ENCODE data around the gene FAM120A.

The FAM120A gene

GRCh38 chr9:93422977-93423616, 28.4 kb upstream of the FAM120A start:
- no peak overlapping the region for H3K14ac ChIP-seq (ENCODE audit: low read length in 2 of 2)
- no peak overlapping the region for H2BK5ac ChIP-seq (ENCODE audit: low read depth, low read length, poor library complexity, severe bottlenecking)
- no peak overlapping the region for H3K4ac ChIP-seq (ENCODE audit: low read depth in 1 of 2, low read length in 2 of 2)
- DNase-seq = no peak
- H3K27ac ChIP-seq (ENCODE audit: low read length, poor library complexity, severe bottlenecking) = no peak overlapping the region
- no peaks in the 10 kb centered on the region for H3K79me1 ChIP-seq (replicated peaks; ENCODE audit: low read length, poor library complexity, severe bottlenecking)
- no peak overlapping the region for H2BK15ac ChIP-seq (ENCODE audit: low read depth, poor library complexity, severe bottlenecking)
- H3K27me3 ChIP-seq (ENCODE audit: control insufficient read depth in 1 of 2, insufficient read depth in 1 of 2, low read length in 2 of 2) = peaks cover 3 to 6% of the 10 kb centered on the region in 2 experiments
- no peak overlapping the region for H4K8ac ChIP-seq (ENCODE audit: low read length)
- H3K23ac ChIP-seq (ENCODE audit: low read length in 2 of 2) = no peak overlapping the region
- no peak overlapping the region for H2BK12ac ChIP-seq (ENCODE audit: low read length in 2 of 2)
- no peak overlapping the region for H3K4me3 ChIP-seq (ENCODE audit: insufficient read depth in 1 of 2, low read depth in 1 of 2, low read length in 2 of 2)
- H4K91ac ChIP-seq (ENCODE audit: low read length) = no peak overlapping the region
- WGBS = 83% methylated on average over 10 of the region's 10 CpGs
- H3K4me2 ChIP-seq (ENCODE audit: low read length, poor library complexity, severe bottlenecking) = no peak overlapping the region
- no peaks in the 10 kb centered on the region for H3K36me3 ChIP-seq (ENCODE audit: control insufficient read depth in 1 of 2, insufficient read depth in 2 of 2, low read depth in 1 of 2, low read length in 2 of 2)
- peaks cover 15% of the 10 kb centered on the region for H3K9me3 ChIP-seq (ENCODE audit: control insufficient read depth, low read length)
- H3K9ac ChIP-seq (ENCODE audit: low read length) = no peak overlapping the region
- no peaks in the 10 kb centered on the region for H3K4me1 ChIP-seq (ENCODE audit: control insufficient read depth, insufficient read depth, low read depth, low read length)
- H2AFZ ChIP-seq (ENCODE audit: low read depth, low read length) = no peak overlapping the region
- no peak overlapping the region for H2AK5ac ChIP-seq (ENCODE audit: low read length, severe bottlenecking)
- H3K18ac ChIP-seq (ENCODE audit: low read depth in 1 of 2, low read length in 2 of 2) = no peak overlapping the region
- H2BK120ac ChIP-seq (ENCODE audit: low read depth, low read length) = no peak overlapping the region

DNA sequence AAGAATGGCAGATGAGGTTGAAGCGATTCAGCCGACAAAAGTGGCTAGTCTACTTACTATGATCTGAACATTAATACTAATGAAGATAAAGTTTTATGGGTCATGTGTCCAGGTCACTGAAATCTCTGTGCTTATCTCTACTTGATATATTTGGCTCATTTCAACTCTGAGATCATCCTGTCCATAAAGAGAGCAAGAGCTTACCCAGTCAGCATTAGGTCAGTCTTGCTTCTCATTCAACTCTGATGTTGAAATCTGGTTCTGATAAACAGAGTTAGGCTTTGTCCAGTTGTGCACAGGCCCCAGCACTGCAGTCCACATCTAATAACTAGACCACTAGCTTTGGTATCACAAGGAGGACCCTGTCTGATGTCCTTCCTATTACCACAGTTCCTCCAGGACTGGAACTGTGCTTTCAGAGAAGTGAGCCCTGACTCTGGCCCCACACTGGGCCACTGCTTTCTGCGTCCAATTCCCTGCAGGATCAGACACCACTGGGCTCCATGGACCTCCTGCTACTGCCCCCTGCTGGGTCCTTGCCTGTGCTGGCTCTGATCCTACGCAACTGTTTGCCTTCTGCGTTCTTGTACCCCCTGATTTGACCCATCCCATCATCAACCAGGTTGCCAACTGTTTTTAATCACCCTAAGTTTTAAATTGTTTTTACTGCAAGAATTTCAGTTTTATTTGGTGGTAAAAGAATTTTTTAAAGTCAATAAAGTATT, 23.7 kb upstream of the FAM120A start:
- no peak overlapping the region for H3K4ac ChIP-seq (ENCODE audit: low read depth in 1 of 2, low read length in 2 of 2)
- no peak overlapping the region for H2BK120ac ChIP-seq (ENCODE audit: low read depth, low read length)
- H4K91ac ChIP-seq (ENCODE audit: low read length) = no peak overlapping the region
- H2BK12ac ChIP-seq (ENCODE audit: low read length in 2 of 2) = no peak overlapping the region
- no peak for DNase-seq
- no peak overlapping the region for H2AK5ac ChIP-seq (ENCODE audit: low read length, severe bottlenecking)
- no peak overlapping the region for H2BK15ac ChIP-seq (ENCODE audit: low read depth, poor library complexity, severe bottlenecking)
- H3K9me3 ChIP-seq (ENCODE audit: control insufficient read depth, low read length) = no peaks in the 10 kb centered on the region
- no peak overlapping the region for H2BK5ac ChIP-seq (ENCODE audit: low read depth, low read length, poor library complexity, severe bottlenecking)
- H3K27ac ChIP-seq (ENCODE audit: low read length, poor library complexity, severe bottlenecking) = no peak overlapping the region
- no peak overlapping the region for H2AFZ ChIP-seq (ENCODE audit: low read depth, low read length)
- WGBS = 73% methylated on average over 2 of the region's 5 CpGs
- no peak overlapping the region for H3K23ac ChIP-seq (ENCODE audit: low read length in 2 of 2)
- H3K27me3 ChIP-seq (ENCODE audit: control insufficient read depth in 1 of 2, insufficient read depth in 1 of 2, low read length in 2 of 2) = peaks cover 3 to 5% of the 10 kb centered on the region in 2 experiments
- no peak overlapping the region for H3K4me2 ChIP-seq (ENCODE audit: low read length, poor library complexity, severe bottlenecking)
- H3K4me1 ChIP-seq (ENCODE audit: control insufficient read depth, insufficient read depth, low read depth, low read length) = no peaks in the 10 kb centered on the region
- no peak overlapping the region for H4K8ac ChIP-seq (ENCODE audit: low read length)
- no peak overlapping the region for H3K14ac ChIP-seq (ENCODE audit: low read length in 2 of 2)
- H3K4me3 ChIP-seq (ENCODE audit: insufficient read depth in 1 of 2, low read depth in 1 of 2, low read length in 2 of 2) = no peak overlapping the region
- H3K18ac ChIP-seq (ENCODE audit: low read depth in 1 of 2, low read length in 2 of 2) = no peak overlapping the region
- H3K36me3 ChIP-seq (ENCODE audit: control insufficient read depth in 1 of 2, insufficient read depth in 2 of 2, low read depth in 1 of 2, low read length in 2 of 2) = no peaks in the 10 kb centered on the region
- no peak overlapping the region for H3K9ac ChIP-seq (ENCODE audit: low read length)
- no peaks in the 10 kb centered on the region for H3K79me1 ChIP-seq (replicated peaks; ENCODE audit: low read length, poor library complexity, severe bottlenecking)

DNA sequence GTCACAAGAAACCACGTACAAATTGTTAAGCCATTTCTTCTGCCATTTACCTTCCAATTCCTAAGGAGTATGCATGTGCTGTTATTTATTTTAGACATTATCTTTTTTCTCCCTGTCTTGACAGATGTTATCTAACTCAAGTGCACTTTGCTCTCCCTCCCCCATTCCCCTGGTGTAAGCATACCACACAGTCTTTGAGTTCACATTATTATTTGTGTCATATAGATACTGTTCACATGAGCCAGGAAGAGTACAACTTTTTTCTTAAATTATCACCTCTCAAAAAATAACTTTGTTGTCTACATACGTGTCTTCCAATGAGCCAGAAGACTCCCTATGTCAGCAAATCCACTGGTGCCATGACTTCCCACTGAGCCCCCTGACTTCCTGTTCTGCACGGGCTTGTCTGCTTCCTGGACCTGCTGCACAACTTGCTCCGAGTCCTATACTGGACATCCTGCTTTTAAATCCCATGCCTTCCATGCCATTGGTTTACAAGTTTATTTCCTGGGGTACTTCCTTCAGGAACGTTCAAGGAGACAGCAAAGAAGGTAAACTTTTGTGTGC, 19.9 kb upstream of the FAM120A start:
- Histone ChIP-seq H2BK120ac (ENCODE audit: low read depth, low read length) (no peak overlapping the region), H2AFZ (ENCODE audit: low read depth, low read length) (peak overlapping the region; percentile 49), H3K4me2 (ENCODE audit: low read length, poor library complexity, severe bottlenecking) (no peak overlapping the region), H3K23ac (ENCODE audit: low read length in 2 of 2) (no peak overlapping the region), H2BK15ac (ENCODE audit: low read depth, poor library complexity, severe bottlenecking) (no peak overlapping the region), H2BK12ac (ENCODE audit: low read length in 2 of 2) (no peak overlapping the region), H3K18ac (ENCODE audit: low read depth in 1 of 2, low read length in 2 of 2) (no peak overlapping the region), H3K4me1 (ENCODE audit: control insufficient read depth, insufficient read depth, low read depth, low read length) (no peaks in the 10 kb centered on the region), H3K27ac (ENCODE audit: low read length, poor library complexity, severe bottlenecking) (no peak overlapping the region), H3K9ac (ENCODE audit: low read length) (no peak overlapping the region), H2AK5ac (ENCODE audit: low read length, severe bottlenecking) (no peak overlapping the region), H3K4ac (ENCODE audit: low read depth in 1 of 2, low read length in 2 of 2) (no peak overlapping the region), H2BK5ac (ENCODE audit: low read depth, low read length, poor library complexity, severe bottlenecking) (no peak overlapping the region), H3K36me3 (ENCODE audit: control insufficient read depth in 1 of 2, insufficient read depth in 2 of 2, low read depth in 1 of 2, low read length in 2 of 2) (no peaks in the 10 kb centered on the region), H4K91ac (ENCODE audit: low read length) (no peak overlapping the region), H3K4me3 (ENCODE audit: insufficient read depth in 1 of 2, low read depth in 1 of 2, low read length in 2 of 2) (no peak overlapping the region), H3K9me3 (ENCODE audit: control insufficient read depth, low read length) (no peaks in the 10 kb centered on the region), H4K8ac (ENCODE audit: low read length) (no peak overlapping the region), H3K79me1 (replicated peaks; ENCODE audit: low read length, poor library complexity, severe bottlenecking) (no peaks in the 10 kb centered on the region), H3K27me3 (ENCODE audit: control insufficient read depth in 1 of 2, insufficient read depth in 1 of 2, low read length in 2 of 2) (peaks cover 0 to 3% of the 10 kb centered on the region in 2 experiments), H3K14ac (ENCODE audit: low read length in 2 of 2) (no peak overlapping the region)
- DNase-seq = no peak
- WGBS = 39% methylated on average over 4 of the region's 5 CpGs

DNA sequence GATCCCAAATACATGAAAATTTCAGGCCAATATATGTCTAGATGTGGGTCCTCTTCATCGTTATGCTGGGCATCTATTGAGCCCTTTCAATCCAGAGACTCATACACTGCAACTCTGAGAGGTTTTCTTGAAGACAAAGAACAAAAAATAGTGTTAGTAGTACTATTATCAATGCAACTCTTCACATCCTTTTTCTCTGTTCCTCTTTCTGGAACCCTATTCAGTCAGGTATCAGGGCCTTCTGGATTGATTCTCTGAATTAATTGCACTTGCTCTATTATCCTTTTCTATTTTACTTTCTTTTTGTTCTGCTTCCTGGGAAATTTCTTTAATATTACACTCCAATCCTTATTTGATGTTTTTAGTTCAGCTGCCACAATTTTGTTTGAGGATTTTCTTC, 18.5 kb upstream of the FAM120A start:
- Histone ChIP-seq H2AK5ac (ENCODE audit: low read length, severe bottlenecking) (no peak overlapping the region), H3K4me2 (ENCODE audit: low read length, poor library complexity, severe bottlenecking) (no peak overlapping the region), H3K9me3 (ENCODE audit: control insufficient read depth, low read length) (no peaks in the 10 kb centered on the region), H4K91ac (ENCODE audit: low read length) (no peak overlapping the region), H2BK15ac (ENCODE audit: low read depth, poor library complexity, severe bottlenecking) (no peak overlapping the region), H4K8ac (ENCODE audit: low read length) (no peak overlapping the region), H3K14ac (ENCODE audit: low read length in 2 of 2) (no peak overlapping the region), H3K27me3 (ENCODE audit: control insufficient read depth in 1 of 2, insufficient read depth in 1 of 2, low read length in 2 of 2) (peaks cover 0 to 1% of the 10 kb centered on the region in 2 experiments), H3K23ac (ENCODE audit: low read length in 2 of 2) (no peak overlapping the region), H3K36me3 (ENCODE audit: control insufficient read depth in 1 of 2, insufficient read depth in 2 of 2, low read depth in 1 of 2, low read length in 2 of 2) (no peaks in the 10 kb centered on the region), H3K4me1 (ENCODE audit: control insufficient read depth, insufficient read depth, low read depth, low read length) (no peaks in the 10 kb centered on the region), H2AFZ (ENCODE audit: low read depth, low read length) (no peak overlapping the region), H3K79me1 (replicated peaks; ENCODE audit: low read length, poor library complexity, severe bottlenecking) (no peaks in the 10 kb centered on the region), H3K9ac (ENCODE audit: low read length) (no peak overlapping the region), H2BK5ac (ENCODE audit: low read depth, low read length, poor library complexity, severe bottlenecking) (no peak overlapping the region), H3K27ac (ENCODE audit: low read length, poor library complexity, severe bottlenecking) (no peak overlapping the region), H3K4me3 (ENCODE audit: insufficient read depth in 1 of 2, low read depth in 1 of 2, low read length in 2 of 2) (no peak overlapping the region), H2BK120ac (ENCODE audit: low read depth, low read length) (no peak overlapping the region), H2BK12ac (ENCODE audit: low read length in 2 of 2) (no peak overlapping the region), H3K18ac (ENCODE audit: low read depth in 1 of 2, low read length in 2 of 2) (no peak overlapping the region), H3K4ac (ENCODE audit: low read depth in 1 of 2, low read length in 2 of 2) (no peak overlapping the region)
- WGBS = no CpG with 5 or more reads among the region's 1 CpG
- no peak for DNase-seq
